Measurements from ENCODE around the gene PDE4D. TPM values are rescaled to one million over a fixed set of nuclear protein-coding genes. Genes with fewer than 3 reads are reported as not detected.

The PDE4D gene
- total RNA-seq, 4 donors from 2014 or later = 35.0 to 121 (median 63.4) TPM

DNA sequence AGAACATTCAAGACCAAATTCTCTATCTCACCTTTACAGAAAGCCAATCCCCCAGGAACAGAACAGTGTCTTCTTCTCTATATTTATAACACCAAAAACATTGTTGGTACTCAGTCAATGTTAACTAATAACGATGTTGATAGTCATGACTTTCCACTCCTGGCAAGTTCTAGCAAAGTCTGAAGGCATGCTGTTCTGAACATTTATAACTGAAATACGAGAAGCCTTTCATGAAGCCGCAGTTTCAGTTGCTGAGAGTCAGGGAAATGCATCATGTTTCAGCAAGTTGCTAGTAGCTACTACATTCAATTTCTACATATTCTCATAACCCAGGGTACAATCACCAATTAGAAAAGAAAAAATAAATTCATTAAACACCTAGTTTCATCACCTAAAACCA, 301.4 kb downstream of the PDE4D start:
- ATAC-seq = no peak
- Histone ChIP-seq H3K36me3 (no peaks in the 10 kb centered on the region), H3K4me3 (no peak overlapping the region), H3K9me3 (no peaks in the 10 kb centered on the region), H3K27ac (no peak overlapping the region), H3K27me3 (no peaks in the 10 kb centered on the region), H3K4me1 (peaks cover 0 to 15% (median 0%) of the 10 kb centered on the region in 3 donors)
- 60 to 73% methylated on average over 3 of the region's 3 CpGs for WGBS, 2 donors (ENCODE audit: low coverage in 1 of 2)
- no peak for TF ChIP-seq EP300 (IDR thresholded peaks at IDR 0.05)
- no peak for TF ChIP-seq POLR2AphosphoS5 (IDR thresholded peaks at IDR 0.05)
- TF ChIP-seq, protein P1, sequence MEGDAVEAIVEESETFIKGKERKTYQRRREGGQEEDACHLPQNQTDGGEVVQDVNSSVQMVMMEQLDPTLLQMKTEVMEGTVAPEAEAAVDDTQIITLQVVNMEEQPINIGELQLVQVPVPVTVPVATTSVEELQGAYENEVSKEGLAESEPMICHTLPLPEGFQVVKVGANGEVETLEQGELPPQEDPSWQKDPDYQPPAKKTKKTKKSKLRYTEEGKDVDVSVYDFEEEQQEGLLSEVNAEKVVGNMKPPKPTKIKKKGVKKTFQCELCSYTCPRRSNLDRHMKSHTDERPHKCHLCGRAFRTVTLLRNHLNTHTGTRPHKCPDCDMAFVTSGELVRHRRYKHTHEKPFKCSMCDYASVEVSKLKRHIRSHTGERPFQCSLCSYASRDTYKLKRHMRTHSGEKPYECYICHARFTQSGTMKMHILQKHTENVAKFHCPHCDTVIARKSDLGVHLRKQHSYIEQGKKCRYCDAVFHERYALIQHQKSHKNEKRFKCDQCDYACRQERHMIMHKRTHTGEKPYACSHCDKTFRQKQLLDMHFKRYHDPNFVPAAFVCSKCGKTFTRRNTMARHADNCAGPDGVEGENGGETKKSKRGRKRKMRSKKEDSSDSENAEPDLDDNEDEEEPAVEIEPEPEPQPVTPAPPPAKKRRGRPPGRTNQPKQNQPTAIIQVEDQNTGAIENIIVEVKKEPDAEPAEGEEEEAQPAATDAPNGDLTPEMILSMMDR (IDR thresholded peaks at IDR 0.05) = no peak
- no peak for TF ChIP-seq POLR2A (IDR thresholded peaks at IDR 0.05)

DNA sequence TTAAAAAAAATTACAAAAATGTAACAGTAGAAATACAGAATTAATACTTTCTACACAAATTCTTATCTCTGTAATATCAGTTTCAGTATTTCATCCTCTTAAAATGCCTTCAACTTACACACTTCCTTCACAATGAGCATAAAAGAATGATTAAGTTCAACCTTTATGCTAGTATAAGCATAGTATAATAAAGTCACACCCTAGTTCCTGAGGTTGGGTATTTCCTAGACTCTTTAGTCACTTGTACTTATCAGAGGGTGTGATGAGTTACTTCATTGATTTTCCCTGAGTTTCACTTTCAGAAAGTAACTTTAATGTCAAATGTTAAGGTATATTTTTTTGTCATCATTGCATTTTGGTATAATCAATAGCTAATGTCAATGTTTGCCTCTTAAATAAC, 302.4 kb downstream of the PDE4D start:
- H3K27ac ChIP-seq = no peak overlapping the region
- no peak overlapping the region for H3K4me3 ChIP-seq
- H3K4me1 ChIP-seq = peaks cover 0 to 19% (median 0%) of the 10 kb centered on the region in 3 donors
- ATAC-seq = no peak
- no peaks in the 10 kb centered on the region for H3K36me3 ChIP-seq
- no peaks in the 10 kb centered on the region for H3K27me3 ChIP-seq
- no peaks in the 10 kb centered on the region for H3K9me3 ChIP-seq
- TF ChIP-seq POLR2AphosphoS5 (IDR thresholded peaks at IDR 0.05) (no peak), EP300 (IDR thresholded peaks at IDR 0.05) (no peak), POLR2A (IDR thresholded peaks at IDR 0.05) (no peak)
- TF ChIP-seq, protein P1 (IDR thresholded peaks at IDR 0.05) = no peak

DNA sequence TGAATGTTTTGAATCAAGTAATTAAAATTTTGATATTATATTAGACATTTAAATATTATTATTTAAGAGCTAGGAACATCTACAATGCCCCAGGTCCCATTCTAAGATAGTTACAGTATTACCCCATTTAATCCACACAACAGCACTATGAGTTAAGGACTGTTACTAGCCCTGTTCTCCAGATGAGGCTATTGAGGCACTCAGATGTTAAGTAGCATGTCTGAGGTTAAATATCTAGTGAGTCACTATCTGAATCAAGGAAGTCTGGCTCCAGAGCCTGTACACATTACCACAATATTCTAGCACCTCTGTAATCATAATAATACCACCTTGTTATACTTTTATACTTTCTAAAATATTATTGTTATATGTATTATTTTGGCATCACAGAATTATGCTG, 304.6 kb downstream of the PDE4D start:
- Histone ChIP-seq H3K4me3 (no peak overlapping the region), H3K4me1 (peaks cover 0 to 19% (median 0%) of the 10 kb centered on the region in 3 donors), H3K36me3 (no peaks in the 10 kb centered on the region), H3K9me3 (no peaks in the 10 kb centered on the region), H3K27ac (no peak overlapping the region), H3K27me3 (no peaks in the 10 kb centered on the region)
- no peak for ATAC-seq
- TF ChIP-seq POLR2A (IDR thresholded peaks at IDR 0.05) = no peak
- no peak for TF ChIP-seq EP300 (IDR thresholded peaks at IDR 0.05)
- no peak for TF ChIP-seq POLR2AphosphoS5 (IDR thresholded peaks at IDR 0.05)
- TF ChIP-seq, protein P1 (IDR thresholded peaks at IDR 0.05) = no peak

DNA sequence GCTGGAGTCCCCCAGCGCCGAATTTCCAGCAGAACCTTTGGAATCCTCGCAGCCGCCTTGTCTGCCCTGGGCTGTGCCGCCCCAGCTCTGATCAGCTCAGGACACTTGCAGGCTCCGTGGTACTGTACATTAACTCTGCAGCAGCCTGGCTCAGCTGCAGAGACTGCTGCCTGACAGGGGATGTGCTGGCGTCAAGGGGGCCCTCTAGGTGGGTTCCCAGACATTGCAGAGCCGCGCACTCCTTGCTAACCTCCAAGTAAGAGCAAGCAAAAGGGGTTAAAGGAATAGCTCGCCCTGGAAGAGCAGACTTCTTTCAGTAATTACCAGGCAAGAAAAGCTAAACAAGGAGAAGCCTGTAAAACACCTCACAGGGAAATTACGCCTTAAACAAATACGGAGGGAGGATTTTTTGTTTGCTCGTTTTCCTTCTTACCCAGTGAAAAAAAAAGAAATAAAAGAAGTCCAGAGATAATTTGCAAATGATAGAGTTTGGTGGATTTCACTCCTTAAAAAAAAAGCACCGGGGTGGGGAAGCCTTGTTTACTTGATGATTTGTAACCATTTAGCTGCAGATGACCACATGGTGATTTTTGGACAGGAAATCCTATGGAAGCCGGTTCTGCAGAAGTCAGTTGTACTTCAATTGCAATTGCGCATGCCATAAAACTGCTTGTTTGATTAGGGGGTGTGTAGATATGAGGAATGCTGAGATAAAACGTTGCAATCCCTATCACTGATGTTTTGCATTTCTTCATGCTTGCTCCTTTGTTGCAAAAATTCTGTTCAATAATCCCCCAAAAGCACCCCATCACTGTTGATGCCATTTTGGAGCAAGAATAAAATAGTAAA, 305.8 kb downstream of the PDE4D start:
- Histone ChIP-seq H3K9me3 (no peaks in the 10 kb centered on the region), H3K27me3 (no peaks in the 10 kb centered on the region), H3K36me3 (no peaks in the 10 kb centered on the region), H3K4me1 (peaks cover 0 to 19% (median 0%) of the 10 kb centered on the region in 3 donors), H3K27ac (no peak overlapping the region), H3K4me3 (peak overlapping the region in 1 of 2 donors; percentile 38)
- WGBS, 2 donors (ENCODE audit: low coverage in 1 of 2) = 10 to 12% methylated on average over 9 to 12 of the region's 17 CpGs
- TF ChIP-seq EP300 (IDR thresholded peaks at IDR 0.05) (no peak), POLR2A (IDR thresholded peaks at IDR 0.05) (no peak), POLR2AphosphoS5 (IDR thresholded peaks at IDR 0.05) (no peak)
- TF ChIP-seq, protein P1 (IDR thresholded peaks at IDR 0.05) = no peak
- ATAC-seq = peak; percentile 39

DNA sequence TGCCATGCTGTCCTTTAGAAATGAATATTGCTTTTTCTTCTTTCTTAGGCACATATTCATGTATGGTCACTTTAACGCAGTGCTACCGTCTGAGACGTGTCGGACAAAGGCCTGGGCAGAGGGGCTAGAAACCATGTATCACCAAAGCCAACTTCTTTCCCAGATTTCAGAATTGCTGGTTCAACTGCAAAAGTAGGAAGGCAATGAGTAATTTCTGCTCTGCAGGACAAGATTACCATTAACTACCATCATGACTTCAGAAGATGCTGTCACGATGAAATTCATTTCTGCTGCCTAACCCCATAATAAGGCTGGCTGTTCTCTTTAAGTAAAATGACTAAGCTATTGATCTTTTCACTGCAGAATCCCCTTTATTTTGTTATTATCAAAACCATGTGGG, 306.7 kb downstream of the PDE4D start:
- TF ChIP-seq POLR2A (IDR thresholded peaks at IDR 0.05) (no peak), POLR2AphosphoS5 (IDR thresholded peaks at IDR 0.05) (no peak), EP300 (IDR thresholded peaks at IDR 0.05) (no peak)
- TF ChIP-seq, protein P1 (IDR thresholded peaks at IDR 0.05) = no peak
- WGBS, 2 donors (ENCODE audit: low coverage in 1 of 2) = 58 to 94% methylated on average over 2 to 5 of the region's 5 CpGs

More for the DNA sequence above, 306.7 kb downstream of the PDE4D start:
- H3K27ac ChIP-seq = no peak overlapping the region
- H3K27me3 ChIP-seq = no peaks in the 10 kb centered on the region
- no peak overlapping the region for H3K4me3 ChIP-seq
- ATAC-seq = no peak
- no peaks in the 10 kb centered on the region for H3K9me3 ChIP-seq
- H3K4me1 ChIP-seq = peaks cover 0 to 19% (median 0%) of the 10 kb centered on the region in 3 donors
- H3K36me3 ChIP-seq = no peaks in the 10 kb centered on the region
